WTC11 (cell line): Measurements from ENCODE around the gene CEACAM3. TPM values are rescaled to one million over a fixed set of nuclear protein-coding genes. Genes with fewer than 3 reads are reported as not detected.

ENCODE experiments used
- ATAC-seq: fragments of 200-7000 bp; cut with Tn5 transposase; 2 replicates; pipeline ENCODE4 v1.10.0; 2021; ENCODE audit warnings: mild to moderate bottlenecking, moderate library complexity
- CTCF ChIA-PET: fragments of 300-600 bp; sonication (Branson Sonifier 250); formaldehyde crosslinking; loops from one replicate; lab custom pipeline; 2021; ENCODE audit warnings: antibody characterized with exemption; lab: Charles Lee
- POLR2A ChIA-PET: fragments of 350-600 bp; sonication (Branson Sonifier 250); formaldehyde crosslinking; loops from one replicate; lab custom pipeline; 2021; ENCODE audit warnings: antibody characterized with exemption; lab: Charles Lee
- DNase-seq: peaks from one replicate; pipeline ENCODE4 v3.0.0; 2021; ENCODE audit warnings: low spot score
- H3K27ac Mint-ChIP-seq: 2 replicates; pipeline ENCODE4 v1.8.0; 2021; ENCODE audit warnings: mixed read lengths
- H3K27me3 Mint-ChIP-seq: 2 replicates; pipeline ENCODE4 v1.8.0; 2021; ENCODE audit warnings: low read depth, mild to moderate bottlenecking, moderate library complexity, mixed read lengths
- H3K36me3 Mint-ChIP-seq: 2 replicates; pipeline ENCODE4 v1.8.0; 2021; ENCODE audit warnings: mixed read lengths
- H3K4me1 Mint-ChIP-seq: 2 replicates; pipeline ENCODE4 v1.8.0; 2022; ENCODE audit warnings: mixed read lengths
- H3K4me3 Mint-ChIP-seq: 2 replicates; pipeline ENCODE4 v1.8.0; 2021; ENCODE audit warnings: mild to moderate bottlenecking, moderate library complexity, mixed read lengths
- H3K9me3 Mint-ChIP-seq: 2 replicates; pipeline ENCODE4 v1.8.0; 2021; ENCODE audit warnings: mixed read lengths
- AFF4 ChIP-seq: sonication (generic); formaldehyde crosslinking; IDR thresholded peaks from 2 replicates; pipeline ENCODE4 v1.8.1; 2023; ENCODE audit warnings: mild to moderate bottlenecking, missing genetic modification reagents, borderline replicate concordance
- ARID4B ChIP-seq: sonication (generic); formaldehyde crosslinking; IDR thresholded peaks from 2 replicates; pipeline ENCODE4 v1.8.0; 2023; ENCODE audit warnings: missing genetic modification reagents, mild to moderate bottlenecking, borderline replicate concordance
- ATF1 ChIP-seq: sonication (generic); formaldehyde crosslinking; IDR thresholded peaks from 2 replicates; pipeline ENCODE4 v1.8.1; 2023; ENCODE audit warnings: mild to moderate bottlenecking, moderate library complexity, missing genetic modification reagents
- CBFB ChIP-seq: sonication (generic); formaldehyde crosslinking; IDR thresholded peaks from 2 replicates; pipeline ENCODE4 v1.8.1; 2022; ENCODE audit warnings: mild to moderate bottlenecking, low read depth, missing genetic modification reagents
- CREM ChIP-seq: sonication (generic); formaldehyde crosslinking; IDR thresholded peaks from 2 replicates; pipeline ENCODE4 v1.8.1; 2022; ENCODE audit warnings: mild to moderate bottlenecking, missing genetic modification reagents, moderate library complexity
- FOXJ3 ChIP-seq: sonication (generic); formaldehyde crosslinking; IDR thresholded peaks from 2 replicates; pipeline ENCODE4 v1.9.0; 2021; ENCODE audit warnings: missing genetic modification reagents, mild to moderate bottlenecking, borderline replicate concordance
- KAT7 ChIP-seq: sonication (generic); formaldehyde crosslinking; IDR thresholded peaks from 2 replicates; pipeline ENCODE4 v1.8.1; 2023; ENCODE audit warnings: missing genetic modification reagents, mild to moderate bottlenecking, borderline replicate concordance
- NFYB ChIP-seq: sonication (generic); formaldehyde crosslinking; conservative IDR thresholded peaks from 2 replicates; pipeline ENCODE4 v1.8.0; 2022; ENCODE audit warnings: low read depth, missing genetic modification reagents
- NR2C2 ChIP-seq: sonication (generic); formaldehyde crosslinking; IDR thresholded peaks from 2 replicates; pipeline ENCODE4 v1.8.0; 2022; ENCODE audit warnings: mild to moderate bottlenecking, missing genetic modification reagents
- PRDM15 ChIP-seq: sonication (generic); formaldehyde crosslinking; IDR thresholded peaks from 2 replicates; pipeline ENCODE4 v1.8.0; 2022; ENCODE audit warnings: missing genetic modification reagents
- PRRX2 ChIP-seq: fragments of 250-450 bp; sonication (Bioruptor Pico); IDR thresholded peaks from 2 replicates; pipeline ENCODE4 v1.8.0; 2021; ENCODE audit warnings: mild to moderate bottlenecking
- SMAD4 ChIP-seq: sonication (generic); formaldehyde crosslinking; IDR thresholded peaks from 2 replicates; pipeline ENCODE4 v1.8.0; 2022; ENCODE audit warnings: mild to moderate bottlenecking, missing genetic modification reagents
- ZNF121 ChIP-seq: sonication (generic); formaldehyde crosslinking; IDR thresholded peaks from 2 replicates; pipeline ENCODE4 v1.8.0; 2023; ENCODE audit warnings: missing genetic modification reagents
- ZNF138 ChIP-seq: sonication (generic); formaldehyde crosslinking; conservative IDR thresholded peaks from 2 replicates; pipeline ENCODE4 v1.8.1; 2022; ENCODE audit warnings: mild to moderate bottlenecking, moderate library complexity, missing genetic modification reagents
- ZNF396 ChIP-seq: fragments of 250-450 bp; sonication (Bioruptor Pico); IDR thresholded peaks from 2 replicates; pipeline ENCODE4 v1.8.0; 2021; ENCODE audit warnings: mild to moderate bottlenecking, moderate library complexity, borderline replicate concordance
- ZNF416 ChIP-seq: fragments of 250-450 bp; sonication (Bioruptor Pico); IDR thresholded peaks from 2 replicates; pipeline ENCODE4 v1.9.0; 2021; ENCODE audit warnings: mild to moderate bottlenecking, inconsistent platforms
- ZSCAN18 ChIP-seq: fragments of 250-450 bp; sonication (Bioruptor Pico); IDR thresholded peaks from 2 replicates; pipeline ENCODE4 v2.1.2; 2022; ENCODE audit warnings: mild to moderate bottlenecking, moderate library complexity
- total RNA-seq: library from RNA; stranded (reverse); gene quantifications from 3 replicates; pipeline ENCODE4 v1.2.3, GENCODE V29; 2021

The CEACAM3 gene
- total RNA-seq, 1 experiment from 2014 or later, result not detected

- DNase-seq (no peak), ATAC-seq (no peak)
- ChIA-PET POLR2A (no interaction called here), CTCF (interaction anchor here (1.4 kb wide), 1 partner anchor 60 kb away, joined by 3 read pairs; no protein-coding TSS in a partner anchor)
- no peaks in the 10 kb centered on the region for H3K9me3 Mint-ChIP-seq
- no peak overlapping the region for H3K27ac Mint-ChIP-seq
- peaks cover 41% of the 10 kb centered on the region for H3K27me3 Mint-ChIP-seq
- no peak overlapping the region for H3K4me3 Mint-ChIP-seq
- no peaks in the 10 kb centered on the region for H3K36me3 Mint-ChIP-seq
- H3K4me1 Mint-ChIP-seq, result peaks cover 10% of the 10 kb centered on the region
- TF ChIP-seq CREM, result no peak
- TF ChIP-seq KAT7, result no peak
- TF ChIP-seq ZNF396, result no peak
- no peak for TF ChIP-seq ZNF121 (CRISPR knock-in tag)
- TF ChIP-seq NR2C2 (CRISPR knock-in tag), result no peak
- TF ChIP-seq FOXJ3 (CRISPR knock-in tag), result no peak
- TF ChIP-seq ZNF416, result no peak
- TF ChIP-seq ARID4B, result no peak
- TF ChIP-seq AFF4 (CRISPR knock-in tag), result no peak
Observed at GRCh38 chr19:41853344-41853743, 57.0 kb downstream of the CEACAM3 start.

- ATAC-seq, result no peak
- Mint-ChIP-seq H3K27me3 (peaks cover 39% of the 10 kb centered on the region), H3K4me1 (peaks cover 10% of the 10 kb centered on the region), H3K9me3 (no peaks in the 10 kb centered on the region), H3K4me3 (no peak overlapping the region), H3K36me3 (no peaks in the 10 kb centered on the region), H3K27ac (no peak overlapping the region)
- ChIA-PET POLR2A (no interaction called here), CTCF (interaction anchor here (1.4 kb wide), 1 partner anchor 60 kb away, joined by 3 read pairs; no protein-coding TSS in a partner anchor)
- DNase-seq, result no peak
- no peak for TF ChIP-seq FOXJ3 (CRISPR knock-in tag)
- no peak for TF ChIP-seq NFYB (CRISPR knock-in tag)
- no peak for TF ChIP-seq ATF1 (CRISPR knock-in tag)
- no peak for TF ChIP-seq PRDM15 (CRISPR knock-in tag)
- TF ChIP-seq SMAD4 (CRISPR knock-in tag), result no peak
- TF ChIP-seq ARID4B, result no peak
- TF ChIP-seq ZSCAN18 (CRISPR knock-in tag), result no peak
- no peak for TF ChIP-seq CBFB
- no peak for TF ChIP-seq ZNF138 (CRISPR knock-in tag)
- no peak for TF ChIP-seq PRRX2
Observed at GRCh38 chr19:41853768-41854167, 57.4 kb downstream of the CEACAM3 start.
